ENCODE measurements around the gene ZMIZ2. TPM values are rescaled to one million over a fixed set of nuclear protein-coding genes. Genes with fewer than 3 reads are reported as not detected.

ZMIZ2 gene
- total RNA-seq, 1 experiment from 2014 or later = 91.3 TPM

- no TSS peak for BruUV-seq (replicated peaks)
- H3K36me3 ChIP-seq (ENCODE audit: control insufficient read depth in 1 of 2, insufficient read depth in 2 of 2, low read length in 2 of 2) = peaks cover 3 to 5% of the 10 kb centered on the region in 2 experiments; a peak in 3 of 4 replicates
- TF ChIP-seq POLR2A (IDR thresholded peaks at IDR 0.05; ENCODE audit: borderline replicate concordance, extremely low read depth, insufficient read depth, insufficient read length) (no peak), ZNF274 (IDR thresholded peaks at IDR 0.05; ENCODE audit: low read depth, low read length) (no peak), EZH2phosphoT487 (IDR thresholded peaks at IDR 0.05; ENCODE audit: borderline replicate concordance) (no peak), POLR2AphosphoS5 (IDR thresholded peaks at IDR 0.05; ENCODE audit: low read depth, low read length) (no peak), JUND (IDR thresholded peaks at IDR 0.05) (no peak), CTCF (IDR thresholded peaks at IDR 0.05 in 2 of 3, conservative IDR thresholded peaks at IDR 0.05 in 1 of 3; ENCODE audit: borderline replicate concordance in 1 of 3, insufficient read depth in 1 of 3, low read depth in 2 of 3, low read length in 2 of 3) (no peak), ATF3 (IDR thresholded peaks at IDR 0.05) (no peak), ZFX (IDR thresholded peaks at IDR 0.05) (no peak), EGR1 (IDR thresholded peaks at IDR 0.05; ENCODE audit: low read depth) (no peak), YY1 (IDR thresholded peaks at IDR 0.05; ENCODE audit: extremely low read depth, insufficient replicate concordance, low read depth, low read length) (no peak), REST (IDR thresholded peaks at IDR 0.05; ENCODE audit: low read depth) (no peak), TCF7L2 (IDR thresholded peaks at IDR 0.05; ENCODE audit: borderline replicate concordance, extremely low read depth, insufficient read depth, insufficient read length) (no peak), ELF1 (IDR thresholded peaks at IDR 0.05; ENCODE audit: borderline replicate concordance, low read depth) (no peak), SIN3A (IDR thresholded peaks at IDR 0.05; ENCODE audit: low read depth) (no peak)
- ChIA-PET CTCF (no interaction called here), POLR2A (interaction anchor here (0.8 kb wide), 1 partner anchor 103 kb away, joined by 3 read pairs; the partner anchor contains the start of gene OGDH), RAD21 (ENCODE audit: low non-redundant PET in 1 of 2, low total read pairs in 2 of 2, uncharacterized antibody in 2 of 2, unreplicated experiment in 2 of 2) (no interaction called here)
- H3K9me2 ChIP-seq (ENCODE audit: insufficient read depth) = no peaks in the 10 kb centered on the region
- no peak overlapping the region for H3K4me2 ChIP-seq (ENCODE audit: low read length)
- no peaks in the 10 kb centered on the region for H3K27me3 ChIP-seq (ENCODE audit: insufficient read depth, low read length)
- no peak overlapping the region for H2AFZ ChIP-seq (ENCODE audit: low read depth, low read length, poor library complexity, severe bottlenecking)
- no peak for ATAC-seq
- no peak overlapping the region for H3K9ac ChIP-seq (ENCODE audit: low read length)
- intact Hi-C loops (cut with micrococcal nuclease) = no loop called here
- H3K27ac ChIP-seq (ENCODE audit: low read depth, low read length) = no peak overlapping the region
- H3K9me3 ChIP-seq (ENCODE audit: control insufficient read depth in 1 of 2, insufficient read depth in 1 of 2, low read depth in 1 of 2, low read length in 2 of 2) = no peaks in the 10 kb centered on the region
- DNase-seq (ENCODE audit: low read depth, low spot score) = no peak
- no peak overlapping the region for H3K4me3 ChIP-seq (replicated peaks in 1 of 2; ENCODE audit: low read depth in 1 of 2, low read length in 2 of 2)
- no peaks in the 10 kb centered on the region for H4K20me1 ChIP-seq (ENCODE audit: insufficient read depth)
- H3K4me1 ChIP-seq (ENCODE audit: control insufficient read depth in 1 of 2, insufficient read depth in 2 of 2, low read length in 2 of 2) = peaks cover 0 to 27% of the 10 kb centered on the region in 2 experiments; a peak in 2 of 4 replicates
- no peaks in the 10 kb centered on the region for H3K79me2 ChIP-seq (ENCODE audit: insufficient read depth, low read length)
Measured at GRCh38 chr7:44709011-44709915, 39.4 kb upstream of the ZMIZ2 start.

Measured in HCT116 (cell line).